ENCODE results near the gene SMURF2.
"Not testable (repeated sequence)": the region's sequence is repeated elsewhere in the genome, so short reads cannot be mapped to it uniquely, and the experiment has no call there.

GRCh38 chr17:64577025-64577424, 85.1 kb downstream of the SMURF2 start:
- TF ChIP-seq POLR2AphosphoS5 (IDR thresholded peaks at IDR 0.05; ENCODE audit: low read depth, low read length); CTCF (IDR thresholded peaks at IDR 0.05); TAF1 (IDR thresholded peaks at IDR 0.05; ENCODE audit: borderline replicate concordance, low read depth, low read length); EP300 (IDR thresholded peaks at IDR 0.05; ENCODE audit: borderline replicate concordance in 1 of 2, low read depth in 1 of 2, low read length in 1 of 2); USF2 (IDR thresholded peaks at IDR 0.05; ENCODE audit: borderline replicate concordance, low read depth, low read length): not testable (repeated sequence)
